IMR-90 (cell line): ENCODE measurements around the gene AFAP1L1. TPM values are rescaled to one million over a fixed set of nuclear protein-coding genes. Genes with fewer than 3 reads are reported as not detected.

ENCODE experiments used
- ATAC-seq: fragments of 200-7000 bp; cut with Tn5 transposase; 2 replicates; pipeline ENCODE4 v1.9.1; 2020; ENCODE audit warnings: low read depth, mild to moderate bottlenecking, moderate library complexity
- BruUV-seq: library from RNA; stranded (reverse); fragments of 400-500 nt; replicated peaks from 2 replicates; lab custom pipeline; 2021; lab: Mats Ljungman, UMichigan
- CTCF ChIA-PET: fragments of 300-600 bp; formaldehyde crosslinking; extraction: SDS; loops from one replicate; lab custom pipeline; 2021; ENCODE audit warnings: antibody characterized with exemption; lab: Yijun Ruan, JAX
- POLR2A ChIA-PET: fragments of 300-600 bp; sonication (Branson Sonifier 250); formaldehyde crosslinking; loops from one replicate; lab custom pipeline; 2022; ENCODE audit warnings: antibody characterized with exemption; ENCODE audit not compliant: unreplicated experiment; lab: Charles Lee
- DNase-seq: peaks from one replicate; pipeline ENCODE4 v3.0.0; 2013
- H2AFZ ChIP-seq: replicated peaks from 2 replicates; pipeline ENCODE3; 2013; ENCODE audit warnings: low read length, mild to moderate bottlenecking; ENCODE audit not compliant: poor library complexity
- H2AK5ac ChIP-seq: 2 replicates; pipeline ENCODE4 v1.6.1; 2013; ENCODE audit warnings: low read depth, low read length, inconsistent platforms
- H2AK9ac ChIP-seq: replicated peaks from 2 replicates; pipeline ENCODE3; 2013; ENCODE audit warnings: mild to moderate bottlenecking, low read depth, low read length, moderate library complexity; ENCODE audit not compliant: poor library complexity
- H2BK120ac ChIP-seq: 2 replicates; pipeline ENCODE4 v1.6.1; 2013; ENCODE audit warnings: low read depth, low read length, inconsistent platforms
- H2BK15ac ChIP-seq: 3 replicates; pipeline ENCODE4 v1.6.1; 2013; ENCODE audit warnings: low read depth, low read length, inconsistent platforms
- H2BK20ac ChIP-seq: 2 replicates; pipeline ENCODE4 v1.6.1; 2013; ENCODE audit warnings: low read depth, mild to moderate bottlenecking, inconsistent platforms, low read length, moderate library complexity
- H2BK5ac ChIP-seq: 2 replicates; pipeline ENCODE4 v1.6.1; 2013; ENCODE audit warnings: mild to moderate bottlenecking, low read depth, low read length, inconsistent platforms; ENCODE audit not compliant: poor library complexity, severe bottlenecking
- H3K14ac ChIP-seq: replicated peaks from 2 replicates; pipeline ENCODE4 v1.6.1; 2013; ENCODE audit warnings: low read depth, low read length, inconsistent platforms
- H3K18ac ChIP-seq: 2 replicates; pipeline ENCODE4 v1.6.1; 2013; ENCODE audit warnings: low read depth, low read length, control low read depth
- H3K23ac ChIP-seq: 2 replicates; pipeline ENCODE4 v1.6.1; 2013; ENCODE audit warnings: low read depth, low read length, inconsistent platforms
- H3K27ac ChIP-seq: 2 replicates; pipeline ENCODE4 v1.5.1; 2013; ENCODE audit warnings: mild to moderate bottlenecking, control low read depth, low read length; ENCODE audit not compliant: insufficient read depth
- H3K27me3 ChIP-seq: 2 replicates; pipeline ENCODE4 v1.6.1; 2013; ENCODE audit warnings: low read length; ENCODE audit not compliant: control insufficient read depth, insufficient read depth
- H3K36me3 ChIP-seq: 2 replicates; pipeline ENCODE4 v1.6.1; 2013; ENCODE audit warnings: low read length, mixed read lengths; ENCODE audit not compliant: control insufficient read depth, insufficient read depth
- H3K4ac ChIP-seq: 2 replicates; pipeline ENCODE4 v1.6.1; 2013; ENCODE audit warnings: low read depth, low read length, inconsistent platforms
- H3K4me1 ChIP-seq: 2 replicates; pipeline ENCODE4 v1.6.1; 2013; ENCODE audit warnings: low read length, mixed read lengths; ENCODE audit not compliant: control insufficient read depth, insufficient read depth
- H3K4me2 ChIP-seq: 2 replicates; pipeline ENCODE4 v1.6.1; 2013; ENCODE audit warnings: low read depth, mild to moderate bottlenecking, control low read depth, low read length, moderate library complexity
- H3K4me3 ChIP-seq: 2 replicates; pipeline ENCODE4 v1.5.1; 2013; ENCODE audit warnings: low read depth, mild to moderate bottlenecking, control low read depth, low read length, moderate library complexity; ENCODE audit not compliant: insufficient read depth
- H3K56ac ChIP-seq: 2 replicates; pipeline ENCODE4 v1.6.1; 2013; ENCODE audit warnings: low read length, inconsistent platforms; ENCODE audit not compliant: insufficient read depth; ENCODE audit errors: extremely low read depth
- H3K79me1 ChIP-seq, 2 experiments: 2 replicates each; pipeline ENCODE4 v1.6.1; 2013; ENCODE audit warnings: low read length in 2 of 2, inconsistent platforms in 1 of 2, low read depth in 1 of 2
- H3K9ac ChIP-seq: 2 replicates; pipeline ENCODE4 v1.6.1; 2013; ENCODE audit warnings: low read depth, low read length, control low read depth
- H3K9me1 ChIP-seq: 2 replicates; pipeline ENCODE4 v1.6.1; 2013; ENCODE audit warnings: low read length, inconsistent platforms; ENCODE audit not compliant: insufficient read depth
- H3K9me3 ChIP-seq: 2 replicates; pipeline ENCODE4 v1.6.1; 2013; ENCODE audit warnings: low read length; ENCODE audit not compliant: control insufficient read depth, insufficient read depth
- H4K20me1 ChIP-seq: 2 replicates; pipeline ENCODE4 v1.6.1; 2013; ENCODE audit warnings: low read length, inconsistent platforms; ENCODE audit not compliant: insufficient read depth
- H4K5ac ChIP-seq: 2 replicates; pipeline ENCODE4 v1.6.1; 2013; ENCODE audit warnings: mild to moderate bottlenecking, low read depth, low read length, control low read depth
- H4K8ac ChIP-seq, 2 experiments: 2 replicates each; pipeline ENCODE4 v1.6.1; 2013; ENCODE audit warnings: low read depth in 2 of 2, low read length in 2 of 2, control low read depth in 1 of 2, inconsistent platforms in 1 of 2
- H4K91ac ChIP-seq: 2 replicates; pipeline ENCODE4 v1.6.1; 2013; ENCODE audit warnings: low read depth, low read length, inconsistent platforms; ENCODE audit not compliant: insufficient read depth
- BHLHE40 ChIP-seq: fragments of 150-350 bp; IDR thresholded peaks from 2 replicates; pipeline ENCODE4 v1.6.1; 2016; ENCODE audit warnings: mild to moderate bottlenecking, low read depth, low read length
- CEBPB ChIP-seq: IDR thresholded peaks from 2 replicates; pipeline ENCODE4 v1.6.1; 2012; ENCODE audit warnings: low read depth, low read length, improper control_type of control experiment
- CHD1 ChIP-seq: IDR thresholded peaks from 2 replicates; pipeline ENCODE4 v1.6.1; 2012; ENCODE audit warnings: low read depth, low read length, improper control_type of control experiment
- FOS ChIP-seq: fragments of 150-350 bp; IDR thresholded peaks from 2 replicates; pipeline ENCODE4 v1.6.1; 2016; ENCODE audit warnings: low read depth, low read length
- MAZ ChIP-seq: IDR thresholded peaks from 2 replicates; pipeline ENCODE4 v1.6.1; 2012; ENCODE audit warnings: low read depth, mild to moderate bottlenecking, low read length, improper control_type of control experiment, moderate library complexity, borderline replicate concordance
- MXI1 ChIP-seq: IDR thresholded peaks from 2 replicates; pipeline ENCODE4 v1.6.1; 2012; ENCODE audit warnings: low read depth, mild to moderate bottlenecking, low read length, moderate library complexity, borderline replicate concordance
- NFE2L2 ChIP-seq: fragments of 150-350 bp; IDR thresholded peaks from 2 replicates; pipeline ENCODE4 v1.6.1; 2016; ENCODE audit warnings: low read depth, mild to moderate bottlenecking, low read length
- RAD21 ChIP-seq: IDR thresholded peaks from 2 replicates; pipeline ENCODE4 v1.6.1; 2012; ENCODE audit warnings: low read length, improper control_type of control experiment
- RCOR1 ChIP-seq: IDR thresholded peaks from 2 replicates; pipeline ENCODE4 v1.6.1; 2012; ENCODE audit warnings: mild to moderate bottlenecking, low read length, improper control_type of control experiment; ENCODE audit not compliant: insufficient replicate concordance
- RFX5 ChIP-seq: IDR thresholded peaks from 2 replicates; pipeline ENCODE4 v1.8.0; 2012; ENCODE audit warnings: low read depth, mild to moderate bottlenecking, low read length, moderate library complexity
- USF2 ChIP-seq: fragments of 150-350 bp; IDR thresholded peaks from 2 replicates; pipeline ENCODE4 v1.6.1; 2017; ENCODE audit warnings: mild to moderate bottlenecking, antibody characterized with exemption, low read length, low read depth
- WGBS, 2 experiments: methylation state at CpG; one replicate each; pipeline versions ENCODE4 v1.1.5 to v1.1.7; 2013; ENCODE audit warnings: missing lambda C conversion rate in 2 of 2; ENCODE audit not compliant: insufficient read length in 1 of 2; ENCODE audit errors: extremely low coverage in 2 of 2; 5-methylcytosine and 5-hydroxymethylcytosine counted together
- dilution Hi-C: fragments of 300-500 bp; cut with HindIII; formaldehyde crosslinking; loops from one replicate; pipeline ENCODE4 v1.14.3; 2018; ENCODE audit warnings: low sequenced_read_pairs; ENCODE audit not compliant: unreplicated experiment
- in situ Hi-C: fragments of 300-500 bp; cut with MboI; formaldehyde crosslinking; loops from 3 replicates; pipeline ENCODE4 v1.14.3; 2019; ENCODE audit warnings: low sequenced_read_pairs, inconsistent platforms, mixed read lengths
- intact Hi-C: fragments of 100-400 bp; cut with micrococcal nuclease; formaldehyde crosslinking; loops from 2 replicates; pipeline ENCODE4 v1.10.0; 2022
- polyA plus RNA-seq, 3 experiments: library from polyadenylated mRNA; depleted of rRNA; stranded (reverse); fragments of >200 nt; gene quantifications; 2 replicates each; pipeline ENCODE4 v1.2.3, GENCODE V29; 2012; ENCODE audit warnings: low replicate concordance in 1 of 3
- total RNA-seq: library from RNA; depleted of rRNA; stranded (reverse); fragments of >200 nt; gene quantifications from 2 replicates; pipeline ENCODE4 v1.2.3, GENCODE V29; 2012

Gene AFAP1L1
- total and polyA plus RNA-seq, 2 of the 4 experiments (the other 2 are of a cell fraction) = 3.3 to 5.7 TPM

GRCh38 chr5:149298842-149299404 is 27.3 kb downstream of the AFAP1L1 start:
- Histone ChIP-seq H4K20me1 (no peaks in the 10 kb centered on the region), H3K9me3 (no peaks in the 10 kb centered on the region), H3K4ac (no peak overlapping the region), H3K9me1 (peaks cover 9% of the 10 kb centered on the region), H3K27ac (no peak overlapping the region), H3K79me1 (0 out of 4 replicates have a peak, but pooled peaks cover 0 to 3% of the 10 kb centered on the region in 2 experiments), H3K18ac (no peak overlapping the region), H4K5ac (no peak overlapping the region), H3K9ac (no peak overlapping the region), H4K8ac (no peak overlapping the region), H3K4me3 (no peak overlapping the region), H3K36me3 (no peaks in the 10 kb centered on the region), H2BK120ac (no peak overlapping the region), H2AFZ (no peak overlapping the region), H3K23ac (no peak overlapping the region), H2BK5ac (no peak overlapping the region), H2AK9ac (no peak overlapping the region), H2BK20ac (no peak overlapping the region), H2AK5ac (no peak overlapping the region), H4K91ac (no peak overlapping the region), H3K4me1 (peaks cover 7% of the 10 kb centered on the region), H3K27me3 (no peaks in the 10 kb centered on the region), H3K4me2 (no peak overlapping the region), H2BK15ac (no peak overlapping the region), H3K56ac (no peak overlapping the region), H3K14ac (no peak overlapping the region)
- ChIA-PET POLR2A (no interaction called here), CTCF (no interaction called here)
- no TSS peak for BruUV-seq
- DNase-seq (no peak), ATAC-seq (no peak)
- TF ChIP-seq CHD1 (no peak), BHLHE40 (no peak), MAZ (no peak), RAD21 (no peak), MXI1 (no peak), CEBPB (no peak), NFE2L2 (no peak), RFX5 (no peak), FOS (no peak), USF2 (no peak), RCOR1 (no peak)
- intact Hi-C loops (no loop called here), in situ Hi-C loops (no loop called here), dilution Hi-C loops (no loop called here)
- 38% methylated on average over 1 of the region's 11 CpGs; no CpG with 5 or more reads in 1 of the 2 experiments for WGBS, 2 experiments
